Daoy (cell line): ENCODE measurements around the gene PID1. TPM values are rescaled to one million over a fixed set of nuclear protein-coding genes. Genes with fewer than 3 reads are reported as not detected.

ENCODE experiments used
- DNase-seq: peaks from one replicate; pipeline ENCODE4 v3.0.0-alpha.2; 2015; ENCODE audit warnings: low read depth
- total RNA-seq: library from RNA; depleted of rRNA; stranded (reverse); fragments of >200 nt; shearing (Covaris generic); gene quantifications from 2 replicates; pipeline ENCODE4 v1.2.3, GENCODE V29; 2014

PID1 gene
- total RNA-seq, 1 experiment from 2014 or later: 6.1 TPM

DNA sequence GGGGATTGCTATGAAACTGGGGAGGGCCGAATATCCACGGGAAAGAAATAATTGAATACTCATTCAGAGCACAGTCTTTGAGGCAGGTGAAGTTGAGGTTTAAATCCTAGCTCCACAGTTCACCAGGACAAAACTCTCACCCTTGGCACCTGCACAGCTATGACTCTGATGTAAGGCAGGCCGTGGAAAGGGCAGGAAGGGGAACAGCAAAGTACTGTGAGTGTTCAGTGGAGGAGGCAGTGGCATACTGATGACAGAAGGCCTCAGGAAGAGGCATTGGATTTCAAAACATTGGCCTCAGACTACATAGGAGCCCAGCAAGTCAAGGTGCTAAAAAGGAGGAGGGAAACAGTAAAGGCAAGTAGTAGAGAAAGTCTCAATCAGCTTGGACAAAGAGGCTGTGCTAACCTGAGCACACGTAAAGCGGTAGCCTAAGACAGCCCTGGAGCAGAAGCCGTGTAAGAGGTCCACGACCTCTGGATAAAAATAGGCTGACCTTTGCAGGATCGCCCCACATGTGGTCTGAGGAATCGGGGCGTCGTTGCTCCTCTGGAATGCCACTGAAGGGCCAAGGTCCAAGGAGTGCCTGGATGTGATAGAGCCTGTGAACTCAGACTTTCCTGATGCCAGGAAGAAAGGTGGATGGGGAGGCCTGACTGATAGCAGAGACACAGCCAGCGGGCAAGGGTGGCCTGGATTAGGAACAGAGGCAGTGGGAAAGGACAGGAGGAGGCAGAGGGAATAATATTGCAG, 243.6 kb downstream of the PID1 start:
- DNase-seq: no peak

DNA sequence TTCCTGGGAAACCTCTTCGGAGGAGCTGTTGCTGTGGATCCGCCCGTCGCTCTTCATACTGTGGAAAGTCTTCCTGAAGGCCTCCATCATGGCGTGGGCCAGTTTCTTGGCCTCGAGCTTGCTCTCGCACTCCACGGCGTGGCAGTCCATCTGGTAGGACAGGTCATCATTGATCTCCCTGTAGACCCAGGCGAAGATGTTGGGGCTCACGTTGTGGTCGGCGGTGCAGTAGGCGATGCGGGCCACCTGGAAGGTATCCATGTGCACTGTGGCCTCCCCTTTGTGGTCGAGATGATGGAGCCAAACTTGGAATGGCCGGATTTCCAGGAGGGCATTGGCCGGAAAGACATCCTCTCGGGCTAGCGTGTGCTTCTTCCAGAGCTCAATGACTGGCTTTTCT, 245.4 kb downstream of the PID1 start:
- DNase-seq: no peak

DNA sequence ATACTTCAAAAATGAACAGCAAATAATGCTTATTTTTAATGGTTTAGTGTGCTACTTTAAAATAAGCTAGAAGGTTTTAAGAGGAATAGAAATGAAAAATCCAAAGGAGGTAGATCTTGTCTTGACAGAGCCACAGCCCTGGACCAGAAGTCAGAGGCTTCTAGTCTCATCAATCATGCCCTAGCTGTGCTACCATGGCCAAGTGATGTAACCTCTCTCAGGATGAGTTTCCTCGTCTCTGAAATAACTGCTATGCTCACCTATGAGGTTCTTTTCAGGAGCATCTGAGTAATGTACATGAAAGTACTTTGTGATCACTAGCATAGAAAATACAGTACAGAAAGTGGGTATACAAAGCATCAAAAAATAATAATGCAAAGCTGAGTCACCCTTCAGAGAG, 248.4 kb downstream of the PID1 start:
- no peak for DNase-seq

DNA sequence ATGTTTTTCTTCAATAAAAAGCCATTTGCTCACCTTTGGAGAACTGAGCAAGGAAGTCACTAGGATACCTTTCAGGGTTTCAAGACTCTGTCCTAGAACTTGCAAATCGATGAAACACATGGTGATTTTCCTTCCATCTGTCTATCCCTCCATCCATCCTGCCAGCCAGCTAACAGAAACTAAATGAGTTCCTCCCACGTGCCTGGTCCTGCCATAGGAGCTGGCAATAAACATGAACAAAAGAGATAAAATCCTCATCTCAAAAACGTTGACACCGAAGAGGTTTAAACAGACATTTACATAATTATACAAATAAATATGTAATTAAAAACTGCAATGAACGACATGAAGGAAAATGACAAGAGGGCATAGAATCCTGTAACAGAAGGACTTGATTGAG, 249.0 kb downstream of the PID1 start:
- no peak for DNase-seq

DNA sequence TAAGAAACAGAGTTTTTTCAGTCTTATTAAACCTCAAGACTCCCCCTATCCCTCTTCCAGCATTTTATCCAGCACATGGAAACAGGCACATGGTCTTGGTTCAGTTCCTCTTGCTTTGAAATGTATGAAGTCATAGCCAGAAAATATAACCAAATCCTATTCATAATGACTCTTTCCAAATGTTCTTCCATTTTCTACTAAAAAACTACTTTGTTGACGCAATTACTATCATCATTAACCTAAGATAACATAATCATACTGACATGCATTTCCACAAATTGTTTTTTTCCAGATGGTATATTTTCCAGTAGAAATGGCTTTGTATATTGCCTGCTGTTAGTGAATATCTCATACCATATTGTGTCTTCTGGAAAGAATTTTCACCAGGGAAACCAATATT, 261.3 kb downstream of the PID1 start:
- no peak for DNase-seq

DNA sequence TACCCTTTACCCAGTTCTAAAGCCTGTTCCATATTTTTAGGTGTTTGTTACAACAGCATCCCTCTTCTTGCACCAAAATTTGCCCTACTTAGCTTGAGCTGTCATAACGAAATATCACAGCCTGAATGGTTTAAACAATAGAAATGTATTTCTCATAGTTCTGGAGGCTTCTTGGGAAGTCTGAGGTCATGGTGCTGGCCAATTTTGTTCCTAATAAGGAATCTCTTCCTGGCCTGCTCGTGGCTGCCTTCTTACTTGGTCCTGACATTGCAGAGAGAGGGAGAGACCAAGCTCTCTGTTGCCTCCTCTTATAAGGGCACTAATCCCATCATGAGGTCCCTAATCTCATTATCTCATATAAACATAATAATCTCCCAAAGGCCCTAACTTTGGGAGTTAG, 267.8 kb downstream of the PID1 start:
- DNase-seq: no peak

DNA sequence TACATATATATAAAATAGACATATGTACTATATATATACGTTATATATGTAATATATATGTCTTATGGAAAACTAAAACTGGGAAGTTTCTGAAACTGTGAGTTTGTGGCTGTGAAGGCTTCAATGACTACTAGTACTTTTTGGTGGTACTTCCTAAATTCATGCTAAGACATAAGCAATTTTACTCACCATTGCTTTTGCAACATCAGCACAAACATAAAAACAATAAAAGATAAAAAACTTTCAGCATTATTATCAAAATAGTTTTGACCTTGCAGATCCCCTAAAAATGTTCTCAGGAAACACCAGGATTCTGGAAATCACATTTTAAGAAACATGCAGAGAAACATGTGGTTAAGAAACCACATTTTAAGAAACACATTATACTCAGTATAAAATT, 269.9 kb downstream of the PID1 start:
- DNase-seq: no peak

DNA sequence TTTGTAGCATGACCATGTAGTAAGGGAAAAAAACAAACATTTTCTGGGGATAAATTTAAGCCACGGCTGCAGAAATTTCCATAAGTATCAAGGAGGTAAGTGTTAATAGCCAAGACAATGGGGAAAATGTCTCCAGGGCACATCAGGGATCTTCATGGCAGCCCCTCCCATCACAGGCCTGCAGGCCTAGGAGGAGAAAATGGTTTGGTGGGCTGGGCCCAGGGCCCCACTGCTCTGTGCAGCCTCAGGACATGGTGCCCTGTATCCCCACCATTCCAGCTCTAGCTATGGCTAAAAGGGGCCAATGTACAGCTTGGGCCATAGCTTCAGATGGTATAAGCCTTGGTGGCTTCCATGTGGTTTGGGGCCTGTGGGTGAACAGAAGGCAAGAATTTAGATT, 271.8 kb downstream of the PID1 start:
- DNase-seq: no peak

DNA sequence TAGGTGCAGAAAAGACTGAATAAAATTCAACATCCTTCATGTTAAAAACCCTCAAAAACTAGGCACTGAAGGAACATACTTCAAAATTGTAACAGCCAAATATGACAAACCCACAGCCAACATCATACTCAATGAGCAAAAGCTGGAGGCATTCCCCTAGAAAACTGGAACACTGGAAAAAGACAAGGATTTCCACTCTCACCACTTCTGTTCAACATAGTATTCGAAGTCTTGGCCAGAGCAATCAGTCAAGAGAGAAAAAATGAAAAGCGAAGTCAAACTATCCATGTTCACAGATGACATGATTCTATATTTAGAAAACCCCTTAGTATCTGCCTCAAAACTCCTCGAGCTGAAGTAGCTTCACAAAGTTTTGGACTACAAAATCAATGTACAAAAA, 282.3 kb downstream of the PID1 start:
- no peak for DNase-seq

DNA sequence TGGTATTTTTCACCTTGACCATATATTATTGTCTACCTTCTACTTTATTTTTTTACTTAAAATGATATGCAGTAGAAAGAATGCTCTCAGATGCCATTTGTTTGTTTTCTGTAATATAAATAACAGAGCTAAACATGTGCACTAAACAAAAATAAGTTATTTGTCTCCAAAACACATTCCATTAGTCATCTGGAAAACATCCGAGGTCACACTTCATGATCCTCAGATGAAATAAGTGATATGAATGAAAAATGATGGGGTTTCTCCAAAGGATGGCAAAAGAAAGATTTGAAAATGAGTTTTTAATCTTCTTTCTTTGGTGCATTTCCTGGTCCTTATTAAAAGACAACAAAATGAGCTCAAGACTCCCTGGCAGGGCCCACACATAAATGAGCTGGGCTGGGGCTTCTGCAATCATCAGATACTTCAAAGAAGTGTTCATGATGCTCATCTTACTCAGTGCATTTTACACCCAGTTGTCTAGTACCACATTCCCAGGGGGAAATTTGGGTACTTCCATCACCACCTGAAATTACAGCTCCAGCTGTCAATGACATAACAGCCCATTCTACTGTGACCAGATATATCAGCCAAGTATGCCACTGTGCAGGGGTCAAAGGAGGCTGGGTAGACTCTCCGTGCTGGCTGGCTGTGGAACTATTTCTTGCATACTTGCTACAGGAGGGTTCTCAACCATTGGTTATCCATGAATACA, 283.5 kb downstream of the PID1 start:
- DNase-seq: no peak

DNA sequence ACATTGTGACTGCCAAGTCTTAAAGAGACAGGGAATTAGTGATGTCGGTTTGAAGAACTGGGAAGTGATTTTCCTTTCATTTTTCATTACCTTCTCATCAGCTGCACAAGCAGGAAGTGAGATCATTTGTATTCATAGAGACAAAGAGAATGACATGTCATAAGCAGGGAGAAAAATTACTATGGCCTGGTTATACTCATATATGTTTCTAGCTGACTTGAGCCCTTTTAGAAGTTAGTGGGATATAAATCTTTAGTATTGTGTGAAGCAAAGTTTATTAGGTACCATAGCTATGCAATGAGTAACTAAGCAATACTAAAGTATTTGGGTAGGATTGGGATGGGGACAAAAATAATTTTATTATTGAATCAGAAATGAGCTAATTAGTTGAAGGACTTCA, 284.1 kb downstream of the PID1 start:
- DNase-seq: no peak

DNA sequence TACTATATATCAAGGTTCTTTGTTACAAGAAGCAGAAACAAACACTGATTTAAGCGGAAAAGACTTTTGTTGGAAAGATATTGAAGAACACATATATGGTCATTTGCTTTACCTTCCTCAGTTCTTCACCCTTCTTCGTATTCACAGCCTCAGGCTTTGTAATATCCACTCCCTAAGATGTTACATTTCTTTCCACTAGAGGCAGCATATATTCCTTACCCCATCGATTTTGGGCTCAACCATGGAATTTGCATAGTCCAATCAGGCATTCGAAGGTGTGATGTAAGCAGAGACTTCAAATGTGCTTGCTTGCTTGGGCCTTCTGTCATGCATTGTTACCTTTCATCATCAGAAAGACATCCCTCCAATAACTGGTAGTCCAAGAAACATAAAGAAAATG, 287.4 kb downstream of the PID1 start:
- DNase-seq: no peak

DNA sequence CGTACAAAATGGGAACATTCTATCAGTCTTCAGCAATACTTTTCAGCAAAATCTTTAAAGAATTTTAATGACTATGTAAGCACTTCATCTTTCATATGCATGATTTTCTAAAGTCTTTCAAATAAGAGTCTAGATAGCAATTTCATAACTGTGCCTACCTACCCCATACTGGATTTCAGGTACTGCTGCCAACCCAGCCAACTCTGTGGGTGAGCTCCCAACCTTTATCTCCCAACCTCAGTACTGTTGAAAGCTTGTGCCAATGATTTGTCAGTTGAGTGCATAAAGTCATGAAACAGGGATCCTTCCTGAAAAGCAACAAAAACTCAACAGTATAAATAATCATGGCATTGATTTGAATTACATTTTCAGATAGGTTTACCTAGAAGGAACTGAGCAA, 296.9 kb downstream of the PID1 start:
- DNase-seq: no peak
